ENCODE results near the gene IGF2. TPM values are rescaled to one million over a fixed set of nuclear protein-coding genes. Genes with fewer than 3 reads are reported as not detected.

Gene IGF2
- total and polyA plus RNA-seq, 2 donors (not counting 1 experiment from before 2014, with no cell fraction given): not detected

DNA sequence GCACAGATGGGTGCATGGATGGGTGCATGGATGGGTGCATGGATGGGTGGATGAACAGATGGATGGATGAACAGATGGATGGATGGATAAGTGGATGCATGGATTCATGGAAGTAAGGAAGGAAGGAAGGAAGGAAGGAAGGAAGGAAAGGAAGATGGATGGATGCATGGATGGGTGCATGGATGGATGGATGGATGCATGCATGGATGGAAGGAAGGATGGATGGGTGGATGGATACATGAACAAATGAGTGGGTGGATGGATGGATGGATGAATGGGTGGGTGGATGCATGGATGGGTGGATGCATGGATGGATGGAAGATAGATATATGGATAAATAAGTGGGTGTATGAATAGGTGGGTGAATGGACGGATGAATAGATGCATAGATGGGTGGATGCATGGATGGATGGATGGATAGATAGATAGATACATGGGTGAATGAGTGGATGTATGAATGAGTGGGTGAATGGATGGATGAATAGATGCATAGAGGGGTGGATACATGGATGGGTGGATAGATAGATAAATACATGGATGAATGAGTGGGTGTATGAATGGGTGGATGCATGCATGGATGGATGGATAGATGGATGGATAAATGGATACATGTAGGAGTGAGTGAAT lies 32.5 kb downstream of the IGF2 start:
- Histone ChIP-seq H3K9me3 (ENCODE audit: control extremely low read depth in 1 of 3, control insufficient read depth in 2 of 3, insufficient read depth in 1 of 3, low read length in 2 of 3) (peaks cover 0 to 4% (median 0%) of the 10 kb centered on the region in 3 donors), H3K4me3 (ENCODE audit: control extremely low read depth in 1 of 5, extremely low read depth in 1 of 5, insufficient read depth in 1 of 5, low read depth in 2 of 5, low read length in 4 of 5) (no peak overlapping the region), H3K4me1 (ENCODE audit: control insufficient read depth in 2 of 2, insufficient read depth in 2 of 2, low read length in 2 of 2) (peaks cover 0 to 3% of the 10 kb centered on the region in 2 donors), H3K4me2 (replicated peaks; ENCODE audit: low read depth, low read length, poor library complexity, severe bottlenecking) (no peak overlapping the region), H3K9ac (ENCODE audit: low read length) (no peak overlapping the region), H4K20me1 (ENCODE audit: control insufficient read depth, insufficient read depth, low read length, poor library complexity, severe bottlenecking) (no peaks in the 10 kb centered on the region), H3K36me3 (replicated peaks in 1 of 2; ENCODE audit: control extremely low read depth in 1 of 2, control insufficient read depth in 1 of 2, extremely low read depth in 1 of 2, insufficient read depth in 2 of 2, low read length in 1 of 2) (no peaks in the 10 kb centered on the region), H3K27ac (ENCODE audit: low read length in 2 of 2) (no peak overlapping the region), H3K27me3 (replicated peaks in 1 of 4; ENCODE audit: control extremely low read depth in 1 of 4, control insufficient read depth in 3 of 4, insufficient read depth in 4 of 4, low read length in 3 of 4) (peaks cover 0 to 4% (median under 1%) of the 10 kb centered on the region in 4 experiments), H3K79me2 (ENCODE audit: control insufficient read depth, insufficient read depth, low read length) (no peaks in the 10 kb centered on the region), H2AFZ (ENCODE audit: insufficient read depth, low read depth, low read length, poor library complexity, severe bottlenecking) (no peak overlapping the region)
- POLR2A ChIA-PET: no interaction called here
- H3K9me3 Mint-ChIP-seq (ENCODE audit: insufficient read depth): no peaks in the 10 kb centered on the region
- ATAC-seq (ENCODE audit: low read depth) (no peak), DNase-seq (no peak)
- H3K4me1 Mint-ChIP-seq: peaks cover 5% of the 10 kb centered on the region
- H3K27ac Mint-ChIP-seq: no peak overlapping the region
- TF ChIP-seq, protein P1, sequence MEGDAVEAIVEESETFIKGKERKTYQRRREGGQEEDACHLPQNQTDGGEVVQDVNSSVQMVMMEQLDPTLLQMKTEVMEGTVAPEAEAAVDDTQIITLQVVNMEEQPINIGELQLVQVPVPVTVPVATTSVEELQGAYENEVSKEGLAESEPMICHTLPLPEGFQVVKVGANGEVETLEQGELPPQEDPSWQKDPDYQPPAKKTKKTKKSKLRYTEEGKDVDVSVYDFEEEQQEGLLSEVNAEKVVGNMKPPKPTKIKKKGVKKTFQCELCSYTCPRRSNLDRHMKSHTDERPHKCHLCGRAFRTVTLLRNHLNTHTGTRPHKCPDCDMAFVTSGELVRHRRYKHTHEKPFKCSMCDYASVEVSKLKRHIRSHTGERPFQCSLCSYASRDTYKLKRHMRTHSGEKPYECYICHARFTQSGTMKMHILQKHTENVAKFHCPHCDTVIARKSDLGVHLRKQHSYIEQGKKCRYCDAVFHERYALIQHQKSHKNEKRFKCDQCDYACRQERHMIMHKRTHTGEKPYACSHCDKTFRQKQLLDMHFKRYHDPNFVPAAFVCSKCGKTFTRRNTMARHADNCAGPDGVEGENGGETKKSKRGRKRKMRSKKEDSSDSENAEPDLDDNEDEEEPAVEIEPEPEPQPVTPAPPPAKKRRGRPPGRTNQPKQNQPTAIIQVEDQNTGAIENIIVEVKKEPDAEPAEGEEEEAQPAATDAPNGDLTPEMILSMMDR (IDR thresholded peaks at IDR 0.05): no peak
- TF ChIP-seq EZH2 (IDR thresholded peaks at IDR 0.05; ENCODE audit: borderline replicate concordance, insufficient read depth, low read depth, low read length, poor library complexity, severe bottlenecking): no peak
- no peak overlapping the region for H3K4me3 Mint-ChIP-seq
- intact Hi-C loops (cut with micrococcal nuclease): no loop called here
- peaks cover 17% of the 10 kb centered on the region for H3K27me3 Mint-ChIP-seq
- CTCF ChIA-PET: no interaction called here
- WGBS (ENCODE audit: insufficient coverage): 88% methylated on average over 1 of the region's 1 CpG

GRCh38 chr11:2105511-2105910 lies 33.7 kb downstream of the IGF2 start:
- DNase-seq (no peak), ATAC-seq (ENCODE audit: low read depth) (no peak)
- Mint-ChIP-seq H3K9me3 (ENCODE audit: insufficient read depth) (no peaks in the 10 kb centered on the region), H3K27ac (no peak overlapping the region), H3K27me3 (peaks cover 21% of the 10 kb centered on the region), H3K4me1 (peaks cover 5% of the 10 kb centered on the region), H3K4me3 (no peak overlapping the region)
- no peak overlapping the region for H3K4me2 ChIP-seq (replicated peaks; ENCODE audit: low read depth, low read length, poor library complexity, severe bottlenecking)
- H3K9me3 ChIP-seq (ENCODE audit: control extremely low read depth in 1 of 3, control insufficient read depth in 2 of 3, insufficient read depth in 1 of 3, low read length in 2 of 3): peaks cover 0 to 4% (median 0%) of the 10 kb centered on the region in 3 donors
- H4K20me1 ChIP-seq (ENCODE audit: control insufficient read depth, insufficient read depth, low read length, poor library complexity, severe bottlenecking): no peaks in the 10 kb centered on the region
- no peak overlapping the region for H3K27ac ChIP-seq (ENCODE audit: low read length in 2 of 2)
- no peak overlapping the region for H3K9ac ChIP-seq (ENCODE audit: low read length)
- intact Hi-C loops (cut with micrococcal nuclease): no loop called here
- TF ChIP-seq, protein P1 (IDR thresholded peaks at IDR 0.05): no peak
- no peak for TF ChIP-seq EZH2 (IDR thresholded peaks at IDR 0.05; ENCODE audit: borderline replicate concordance, insufficient read depth, low read depth, low read length, poor library complexity, severe bottlenecking)
- CTCF ChIA-PET: no interaction called here
- 98% methylated on average over 7 of the region's 7 CpGs for WGBS (ENCODE audit: insufficient coverage)
- no peaks in the 10 kb centered on the region for H3K79me2 ChIP-seq (ENCODE audit: control insufficient read depth, insufficient read depth, low read length)
- no peak overlapping the region for H2AFZ ChIP-seq (ENCODE audit: insufficient read depth, low read depth, low read length, poor library complexity, severe bottlenecking)
- H3K4me1 ChIP-seq (ENCODE audit: control insufficient read depth in 2 of 2, insufficient read depth in 2 of 2, low read length in 2 of 2): peaks cover 0 to 3% of the 10 kb centered on the region in 2 donors
- peaks cover 0 to 9% (median under 1%) of the 10 kb centered on the region in 4 experiments for H3K27me3 ChIP-seq (replicated peaks in 1 of 4; ENCODE audit: control extremely low read depth in 1 of 4, control insufficient read depth in 3 of 4, insufficient read depth in 4 of 4, low read length in 3 of 4)
- H3K36me3 ChIP-seq (replicated peaks in 1 of 2; ENCODE audit: control extremely low read depth in 1 of 2, control insufficient read depth in 1 of 2, extremely low read depth in 1 of 2, insufficient read depth in 2 of 2, low read length in 1 of 2): no peaks in the 10 kb centered on the region
- no peak overlapping the region for H3K4me3 ChIP-seq (ENCODE audit: control extremely low read depth in 1 of 5, extremely low read depth in 1 of 5, insufficient read depth in 1 of 5, low read depth in 2 of 5, low read length in 4 of 5)
- POLR2A ChIA-PET: no interaction called here

Measured in B cell (primary cell).